CD4-positive, CD25-positive, alpha-beta regulatory T cell (primary cell): ENCODE results near the gene ELOA. TPM values are rescaled to one million over a fixed set of nuclear protein-coding genes. Genes with fewer than 3 reads are reported as not detected.

Source experiments
- ATAC-seq, 2 donors: fragments of 150-1000 bp; cut with Tn5 transposase; one replicate each; pipeline ENCODE4 v1.10.0; 2021; ENCODE audit warnings: low read depth in 2 of 2, moderate number of reproducible peaks in 2 of 2, moderate library complexity in 1 of 2
- DNase-seq, 3 donors: peaks; one replicate each; pipeline versions ENCODE4 v3.0.0 to v3.0.0-alpha.2; 2012 to 2022; ENCODE audit warnings: mixed read lengths in 1 of 3
- H3K27ac ChIP-seq: one replicate; pipeline ENCODE4 v1.7.0; 2013; ENCODE audit warnings: mild to moderate bottlenecking, low read length; ENCODE audit not compliant: insufficient read depth, poor library complexity, severe bottlenecking
- H3K27me3 ChIP-seq: one replicate; pipeline ENCODE4 v1.7.0; 2013; ENCODE audit warnings: low read length; ENCODE audit not compliant: control insufficient read depth, insufficient read depth
- H3K36me3 ChIP-seq: one replicate; pipeline ENCODE4 v1.7.0; 2013; ENCODE audit warnings: mild to moderate bottlenecking, low read length, moderate library complexity; ENCODE audit not compliant: control insufficient read depth, insufficient read depth
- H3K4me1 ChIP-seq: 2 replicates; pipeline ENCODE4 v1.7.0; 2013; ENCODE audit warnings: mild to moderate bottlenecking, low read length; ENCODE audit not compliant: insufficient read depth, control insufficient read depth, poor library complexity, severe bottlenecking
- H3K4me3 ChIP-seq: one replicate; pipeline ENCODE4 v1.7.0; 2013; ENCODE audit warnings: low read depth, mild to moderate bottlenecking, low read length, moderate library complexity
- H3K9me3 ChIP-seq, 2 experiments: 1 replicate in 1 of 2; 2 replicates in 1 of 2; pipeline ENCODE4 v1.7.0; 2013; ENCODE audit warnings: low read length in 2 of 2, mild to moderate bottlenecking in 1 of 2, moderate library complexity in 1 of 2; ENCODE audit not compliant: control insufficient read depth in 2 of 2
- H3K27ac Mint-ChIP-seq, 3 donors: one replicate each; pipeline ENCODE4 v1.8.0; 2020 to 2022; ENCODE audit warnings: mild to moderate bottlenecking in 3 of 3, mixed read lengths in 3 of 3, moderate library complexity in 2 of 3
- H3K27me3 Mint-ChIP-seq: one replicate; pipeline ENCODE4 v1.8.0; 2022; ENCODE audit warnings: mild to moderate bottlenecking, mixed read lengths
- H3K36me3 Mint-ChIP-seq: one replicate; pipeline ENCODE4 v1.8.0; 2020; ENCODE audit warnings: mixed read lengths
- H3K4me1 Mint-ChIP-seq, 4 donors: one replicate each; pipeline ENCODE4 v1.8.0; 2020 to 2022; ENCODE audit warnings: mixed read lengths in 4 of 4, mild to moderate bottlenecking in 1 of 4
- H3K4me3 Mint-ChIP-seq, 4 donors: one replicate each; pipeline ENCODE4 v1.8.0; 2020 to 2022; ENCODE audit warnings: mild to moderate bottlenecking in 4 of 4, mixed read lengths in 4 of 4, moderate library complexity in 3 of 4
- H3K9me3 Mint-ChIP-seq, 7 donors: one replicate each; pipeline ENCODE4 v1.8.0; 2020 to 2022; ENCODE audit warnings: mixed read lengths in 7 of 7, mild to moderate bottlenecking in 3 of 7, moderate library complexity in 2 of 7
- polyA plus RNA-seq, 4 donors: library from polyadenylated mRNA; unstranded; fragments of 300-500 nt; fragmentation: Illumina TruSeq; gene quantifications; one replicate each; pipeline ENCODE4 v1.2.3, GENCODE V29; 2021
- total RNA-seq: library from RNA; stranded (reverse); gene quantifications from one replicate; pipeline ENCODE4 v1.2.3, GENCODE V29; 2022

Gene ELOA
- total and polyA plus RNA-seq, 5 donors from 2014 or later = 22.6 to 42.0 (median 34.3) TPM

DNA sequence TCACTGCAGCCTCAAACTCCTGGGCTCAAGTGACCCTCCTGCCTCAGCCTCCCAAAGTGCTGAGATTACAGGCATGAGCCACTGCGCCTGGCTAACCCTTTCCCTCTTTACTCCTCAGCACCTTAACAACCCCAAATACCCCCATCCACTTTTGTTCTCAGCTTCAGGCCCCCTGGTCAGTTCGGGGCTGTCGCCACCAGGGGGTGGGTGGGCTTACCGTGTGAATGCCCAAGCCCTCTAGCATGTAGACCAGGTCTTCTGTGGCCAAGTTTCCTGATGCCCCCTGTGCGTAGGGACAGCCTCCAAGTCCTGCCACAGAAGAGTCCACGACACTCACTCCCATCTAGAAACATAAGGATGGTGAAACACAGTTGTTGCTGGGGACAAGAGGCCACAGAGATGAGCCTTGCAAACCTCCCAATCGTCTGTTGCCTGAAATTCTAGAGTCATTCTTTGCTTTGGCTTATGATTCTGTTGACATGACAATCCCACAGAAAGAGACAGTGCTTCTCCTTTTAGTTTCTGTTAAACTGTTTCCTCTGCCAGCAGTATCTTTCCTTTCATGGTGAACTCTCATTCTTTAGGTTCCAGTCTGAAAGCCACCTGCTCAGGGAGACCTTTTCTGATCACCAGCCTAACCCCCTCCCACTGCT is 61.0 kb downstream of the ELOA start:
- Mint-ChIP-seq H3K9me3 (no peaks in the 10 kb centered on the region), H3K4me1 (peaks cover 0 to 15% (median 6%) of the 10 kb centered on the region in 4 donors), H3K36me3 (peaks cover 33% of the 10 kb centered on the region), H3K27ac (peak overlapping the region in 1 of 3 donors; percentile 39), H3K4me3 (peak overlapping the region in 2 of 4 donors; percentile 44 to 51), H3K27me3 (no peaks in the 10 kb centered on the region)
- Histone ChIP-seq H3K4me1 (peaks cover 17% of the 10 kb centered on the region), H3K27me3 (no peaks in the 10 kb centered on the region), H3K4me3 (no peak overlapping the region), H3K27ac (no peak overlapping the region), H3K36me3 (peaks cover 12% of the 10 kb centered on the region), H3K9me3 (no peaks in the 10 kb centered on the region)
- no peak for DNase-seq
- ATAC-seq = no peak

DNA sequence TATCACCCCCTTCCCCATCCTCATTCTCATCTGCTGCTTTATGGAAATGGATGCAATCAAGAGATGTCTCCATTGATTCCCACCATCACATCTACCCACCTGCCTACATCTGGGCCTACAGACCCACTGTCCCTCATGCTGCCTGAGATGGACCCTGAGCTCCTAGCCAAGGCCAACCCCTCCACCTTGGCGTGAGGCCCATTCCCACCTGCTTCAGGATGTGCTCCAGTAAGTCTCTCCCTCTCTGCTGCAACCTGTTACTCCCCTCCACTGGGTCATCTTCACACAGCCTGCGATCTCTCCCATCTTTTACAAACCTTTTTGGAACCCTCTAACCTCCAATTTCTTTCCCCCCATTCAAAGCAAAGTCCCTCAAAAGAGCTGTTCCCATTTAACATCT is 61.8 kb downstream of the ELOA start:
- Mint-ChIP-seq H3K9me3 (no peaks in the 10 kb centered on the region), H3K36me3 (peaks cover 33% of the 10 kb centered on the region), H3K27ac (peak overlapping the region in 2 of 3 donors; percentile 39 to 83), H3K4me1 (peaks cover 6 to 15% (median 7%) of the 10 kb centered on the region in 4 donors), H3K4me3 (peak overlapping the region in 2 of 4 donors; percentile 47 to 51), H3K27me3 (no peaks in the 10 kb centered on the region)
- H3K27ac ChIP-seq = no peak overlapping the region
- no peaks in the 10 kb centered on the region for H3K9me3 ChIP-seq
- H3K27me3 ChIP-seq = no peaks in the 10 kb centered on the region
- no peak for DNase-seq
- H3K4me3 ChIP-seq = no peak overlapping the region
- H3K36me3 ChIP-seq = peaks cover 12% of the 10 kb centered on the region
- H3K4me1 ChIP-seq = peaks cover 16% of the 10 kb centered on the region
- ATAC-seq = no peak

DNA sequence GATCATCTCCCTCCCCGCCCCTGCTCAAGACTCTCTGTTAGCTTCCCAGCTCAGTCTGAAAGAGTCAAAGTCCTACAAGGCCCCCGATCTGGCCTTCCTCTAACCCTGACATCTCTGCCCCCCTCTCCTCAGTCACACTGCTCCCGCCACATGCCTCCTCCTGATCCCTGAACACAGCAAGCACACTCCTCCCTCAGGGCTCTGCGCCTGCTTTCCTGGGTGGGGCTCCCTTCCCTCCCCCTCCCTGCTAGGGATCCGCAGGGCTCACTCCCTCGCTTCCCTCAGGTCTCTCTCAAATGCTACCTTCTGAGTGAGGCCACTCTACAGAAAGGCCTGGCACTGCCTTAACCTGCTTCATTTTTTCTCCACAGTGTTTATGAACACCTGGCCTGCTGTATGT is 63.0 kb downstream of the ELOA start:
- H3K27ac Mint-ChIP-seq = no peak overlapping the region

DNA sequence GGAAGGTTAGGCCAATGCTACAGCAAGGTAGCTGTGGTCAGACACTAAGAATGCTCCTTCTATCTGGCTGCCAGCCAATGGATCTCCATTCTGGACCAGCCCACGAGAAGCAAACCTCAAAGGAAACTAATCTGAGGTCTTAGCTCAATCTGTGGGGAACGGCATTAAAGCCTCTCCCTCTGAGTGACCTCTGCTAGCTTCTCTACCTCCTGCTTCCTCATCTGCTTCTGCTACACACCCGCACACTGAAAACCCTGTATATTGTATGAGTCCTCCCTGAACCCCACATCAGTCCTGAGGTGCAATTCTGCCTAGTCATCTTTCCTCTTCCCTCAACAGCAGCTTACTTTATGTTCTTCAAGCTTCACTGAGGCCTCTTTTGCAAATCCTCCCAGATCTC is 64.2 kb downstream of the ELOA start:
- no peaks in the 10 kb centered on the region for H3K9me3 Mint-ChIP-seq
- ATAC-seq = no peak
- H3K4me3 Mint-ChIP-seq = peak overlapping the region in 1 of 4 donors; percentile 28
- H3K4me1 Mint-ChIP-seq = peaks cover 8 to 20% (median 13%) of the 10 kb centered on the region in 4 donors
- Histone ChIP-seq H3K9me3 (no peaks in the 10 kb centered on the region), H3K27me3 (no peaks in the 10 kb centered on the region), H3K4me3 (no peak overlapping the region), H3K4me1 (peaks cover 6% of the 10 kb centered on the region), H3K36me3 (peaks cover 12% of the 10 kb centered on the region), H3K27ac (no peak overlapping the region)
- peak overlapping the region in 1 of 3 donors; percentile 67 for H3K27ac Mint-ChIP-seq
- H3K36me3 Mint-ChIP-seq = peaks cover 50% of the 10 kb centered on the region
- H3K27me3 Mint-ChIP-seq = no peaks in the 10 kb centered on the region
- no peak for DNase-seq

More for the DNA sequence above, 63.0 kb downstream of the ELOA start:
- Histone ChIP-seq H3K27me3 (no peaks in the 10 kb centered on the region), H3K36me3 (peaks cover 12% of the 10 kb centered on the region), H3K4me1 (peaks cover 9% of the 10 kb centered on the region), H3K27ac (no peak overlapping the region), H3K9me3 (no peaks in the 10 kb centered on the region), H3K4me3 (no peak overlapping the region)
- ATAC-seq = no peak
- Mint-ChIP-seq H3K4me3 (no peak overlapping the region), H3K9me3 (no peaks in the 10 kb centered on the region), H3K36me3 (peaks cover 41% of the 10 kb centered on the region), H3K27me3 (no peaks in the 10 kb centered on the region), H3K4me1 (peaks cover 8 to 20% (median 15%) of the 10 kb centered on the region in 4 donors)
- DNase-seq = no peak

DNA sequence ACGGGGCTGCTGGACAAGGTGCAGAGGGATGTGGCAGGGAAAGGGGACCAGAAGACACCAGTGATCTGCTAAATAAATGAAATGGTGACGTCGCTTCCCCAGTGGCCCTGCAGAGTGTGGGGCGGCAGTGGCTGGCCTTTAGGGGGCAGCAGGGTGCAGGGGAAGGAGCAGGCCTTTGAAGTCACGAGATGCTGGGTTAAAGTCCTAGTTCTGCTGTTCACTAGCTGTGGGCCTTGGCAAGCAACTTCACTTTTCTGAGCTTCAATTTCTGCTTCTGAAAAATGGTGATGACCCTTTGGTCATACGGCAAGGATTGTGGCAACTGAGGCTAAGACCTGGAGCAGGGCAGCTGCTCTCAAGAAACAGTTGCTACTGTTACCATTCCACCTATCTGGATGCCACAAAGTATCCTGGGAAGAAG is 66.5 kb downstream of the ELOA start:
- peak overlapping the region; percentile 5 to 68 (median 65) for H3K27ac Mint-ChIP-seq
- Histone ChIP-seq H3K4me1 (peaks cover 6% of the 10 kb centered on the region), H3K27me3 (no peaks in the 10 kb centered on the region), H3K9me3 (no peaks in the 10 kb centered on the region), H3K4me3 (no peak overlapping the region), H3K27ac (peak overlapping the region; percentile 34), H3K36me3 (peaks cover 20% of the 10 kb centered on the region)
- no peaks in the 10 kb centered on the region for H3K9me3 Mint-ChIP-seq
- peaks cover 46% of the 10 kb centered on the region for H3K36me3 Mint-ChIP-seq
- H3K4me3 Mint-ChIP-seq = peak overlapping the region in 2 of 4 donors; percentile 8 to 25
- no peaks in the 10 kb centered on the region for H3K27me3 Mint-ChIP-seq
- DNase-seq (peak; percentile 72 to 90 (median 84)), ATAC-seq (peak; percentile 95)
- peaks cover 8 to 18% (median 13%) of the 10 kb centered on the region in 4 donors for H3K4me1 Mint-ChIP-seq

DNA sequence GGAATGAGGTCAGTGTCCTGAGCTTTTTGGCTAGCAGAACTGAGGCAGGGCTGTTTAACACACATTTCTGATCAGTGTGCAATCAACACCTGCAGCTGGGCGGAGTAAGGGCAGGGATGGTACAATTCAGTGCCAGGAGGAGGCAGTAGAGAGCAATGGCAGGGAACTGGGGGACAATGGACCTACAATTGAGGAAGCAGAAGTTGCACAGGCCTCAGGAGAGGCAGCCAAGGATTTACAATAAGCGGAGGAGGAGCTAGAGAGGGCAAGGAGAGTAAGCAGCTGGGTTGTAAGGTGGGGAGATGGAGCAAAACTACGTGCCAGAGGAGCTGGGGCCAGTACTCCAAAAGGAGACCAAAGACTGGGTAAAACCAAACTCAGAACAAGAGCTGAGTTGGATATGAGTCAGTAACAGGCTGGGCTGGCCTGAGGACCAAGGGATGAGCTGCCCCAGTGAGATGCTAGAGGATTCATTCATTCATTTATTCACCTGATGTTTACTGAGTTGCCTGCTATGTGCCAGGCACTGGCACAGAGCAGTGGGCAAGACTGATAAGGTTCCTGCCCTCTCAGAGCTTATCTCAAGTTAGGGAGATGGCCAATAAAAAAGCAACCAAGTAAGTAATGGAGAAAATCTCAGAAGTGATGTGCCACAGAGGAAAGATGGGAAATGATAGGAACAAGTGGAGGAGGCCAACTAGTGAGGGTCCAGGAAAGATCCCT is 67.7 kb downstream of the ELOA start:
- peaks cover 6% of the 10 kb centered on the region for H3K4me1 ChIP-seq
- no peaks in the 10 kb centered on the region for H3K27me3 ChIP-seq
- H3K36me3 Mint-ChIP-seq = peaks cover 37% of the 10 kb centered on the region
- ATAC-seq (peak; percentile 39 to 51), DNase-seq (peak; percentile 32 to 76 (median 51))
- H3K27ac ChIP-seq = no peak overlapping the region
- H3K4me3 ChIP-seq = no peak overlapping the region
- H3K4me1 Mint-ChIP-seq = peaks cover 8 to 15% (median 13%) of the 10 kb centered on the region in 4 donors
- peak overlapping the region in 1 of 4 donors; percentile 3 for H3K4me3 Mint-ChIP-seq
- H3K36me3 ChIP-seq = peaks cover 26% of the 10 kb centered on the region
- H3K27me3 Mint-ChIP-seq = no peaks in the 10 kb centered on the region
- H3K9me3 Mint-ChIP-seq = no peaks in the 10 kb centered on the region
- H3K27ac Mint-ChIP-seq = peak overlapping the region; percentile 58 to 79 (median 72)
- no peaks in the 10 kb centered on the region for H3K9me3 ChIP-seq
